Measurements from ENCODE around the gene RFC2.

RFC2 gene

DNA sequence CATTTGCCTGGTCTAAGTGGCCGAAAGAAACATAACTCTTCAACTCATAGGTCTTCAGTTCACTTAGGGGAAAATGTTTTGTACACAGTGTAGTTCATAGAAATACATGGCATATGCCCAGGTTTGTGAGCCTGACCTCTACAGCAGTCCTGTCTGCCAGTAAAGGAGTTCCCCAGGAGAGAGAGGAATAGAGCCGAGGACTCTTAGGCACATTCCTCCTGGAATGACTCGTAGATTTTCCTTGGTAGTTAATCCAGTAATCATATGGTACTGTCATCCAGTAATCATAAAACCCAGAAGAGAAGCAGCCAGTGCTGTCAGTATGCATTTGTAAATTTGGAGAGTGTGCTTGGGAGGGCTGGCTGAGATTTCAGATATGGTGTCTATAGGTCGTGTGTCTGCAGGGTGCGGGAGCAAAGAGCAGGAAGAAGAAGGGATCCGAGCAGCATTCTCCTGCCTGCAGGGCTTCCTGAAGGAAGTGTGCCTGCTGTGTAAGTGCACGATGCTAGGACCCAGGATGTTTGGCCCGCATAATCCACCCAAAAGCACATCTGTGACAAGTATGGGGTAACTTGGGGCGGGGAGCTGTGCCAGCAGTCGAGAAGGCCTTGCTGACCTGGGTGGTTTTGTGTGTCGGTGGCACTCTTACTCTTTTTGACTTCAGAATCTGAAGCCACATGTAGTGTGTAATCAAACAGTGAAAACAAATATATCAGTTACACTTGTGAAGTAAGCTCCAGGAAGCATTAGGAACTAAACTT, 66.1 kb downstream of the RFC2 start:
- DNase-seq (ENCODE audit: insufficient read length, low spot score) (no peak), FAIRE-seq (no peak)
- no peak for TF ChIP-seq POLR2A (IDR thresholded peaks at IDR 0.05; ENCODE audit: low read depth, low read length)

DNA sequence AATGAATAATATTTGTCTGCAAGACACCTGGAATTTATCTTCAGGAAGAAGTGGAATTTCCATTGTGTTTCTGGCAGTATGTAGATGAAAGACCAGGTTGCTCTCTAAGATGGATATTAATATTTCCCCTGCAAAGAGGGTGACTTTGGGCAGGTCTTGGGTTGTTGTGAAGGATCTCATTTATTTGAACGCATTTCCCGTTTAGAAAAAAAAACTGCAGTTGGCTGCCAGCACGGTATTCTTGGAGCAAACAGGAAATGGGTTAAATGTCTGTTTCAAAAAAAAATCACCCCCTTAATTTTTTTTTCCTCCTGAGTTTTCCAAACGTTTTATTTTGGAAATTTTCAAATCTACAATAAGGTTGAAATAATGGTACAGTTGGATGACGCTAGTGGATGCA, 68.6 kb downstream of the RFC2 start:
- no peak for DNase-seq (ENCODE audit: insufficient read length, low spot score)
- no peak for FAIRE-seq
- TF ChIP-seq POLR2A (IDR thresholded peaks at IDR 0.05; ENCODE audit: low read depth, low read length): no peak

DNA sequence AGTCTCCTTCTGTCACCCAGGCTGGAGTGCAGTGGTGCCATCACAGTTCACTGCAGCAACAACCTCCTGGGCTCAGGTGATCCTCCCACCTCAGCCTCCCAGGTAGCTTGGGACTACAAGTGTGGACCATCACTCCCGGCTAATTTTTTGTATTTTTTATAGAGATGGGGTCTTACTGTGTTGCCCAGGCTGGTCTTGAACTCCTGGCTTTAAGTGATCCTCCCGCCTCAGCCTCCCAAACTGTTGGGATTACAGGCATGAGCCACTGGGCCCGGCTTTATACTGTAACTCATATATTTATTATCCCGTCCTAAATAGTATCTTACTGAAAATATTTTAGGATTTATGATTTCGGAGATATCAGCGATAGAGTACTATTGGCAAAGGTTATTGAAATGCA, 69.2 kb downstream of the RFC2 start:
- FAIRE-seq: no peak
- no peak for DNase-seq (ENCODE audit: insufficient read length, low spot score)
- no peak for TF ChIP-seq POLR2A (IDR thresholded peaks at IDR 0.05; ENCODE audit: low read depth, low read length)

DNA sequence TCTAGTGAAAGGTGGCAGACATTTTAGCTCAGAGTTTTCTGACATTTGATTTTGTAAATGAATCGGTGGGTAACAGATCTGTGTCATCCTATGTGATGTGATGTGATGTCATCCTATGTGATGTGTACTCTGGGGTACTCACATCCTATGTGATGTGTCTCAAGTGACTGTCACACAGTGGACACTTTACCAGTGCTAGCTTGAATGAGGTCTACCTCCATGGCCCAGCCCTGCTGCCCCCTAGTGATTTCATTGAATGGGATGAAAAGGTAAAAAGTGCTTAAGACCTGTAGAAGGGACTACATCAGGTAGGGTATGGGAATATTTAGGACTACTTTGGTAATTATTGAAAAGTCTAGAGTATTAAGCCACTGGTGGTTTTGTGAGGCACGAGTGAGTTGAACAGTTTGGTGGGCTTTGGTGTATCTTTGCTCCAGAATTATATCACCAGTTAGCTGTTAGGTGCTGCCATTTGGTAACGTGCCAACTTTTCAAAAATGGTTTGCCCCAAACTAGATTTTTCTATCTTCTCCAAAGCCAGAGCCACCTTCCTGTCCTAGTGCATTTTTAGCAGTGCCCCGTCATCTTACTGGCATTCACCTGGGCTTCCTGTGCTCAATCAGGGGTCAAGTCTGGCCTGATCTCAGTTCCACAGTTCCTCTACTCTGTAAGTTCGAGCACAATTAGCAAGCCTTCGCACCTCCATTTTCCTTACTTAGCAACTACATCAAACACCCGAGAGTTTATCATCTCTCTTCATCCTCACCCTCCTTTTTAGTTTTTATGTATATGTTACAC, 70.3 kb downstream of the RFC2 start:
- no peak for FAIRE-seq
- no peak for TF ChIP-seq POLR2A (IDR thresholded peaks at IDR 0.05; ENCODE audit: low read depth, low read length)
- no peak for DNase-seq (ENCODE audit: insufficient read length, low spot score)

DNA sequence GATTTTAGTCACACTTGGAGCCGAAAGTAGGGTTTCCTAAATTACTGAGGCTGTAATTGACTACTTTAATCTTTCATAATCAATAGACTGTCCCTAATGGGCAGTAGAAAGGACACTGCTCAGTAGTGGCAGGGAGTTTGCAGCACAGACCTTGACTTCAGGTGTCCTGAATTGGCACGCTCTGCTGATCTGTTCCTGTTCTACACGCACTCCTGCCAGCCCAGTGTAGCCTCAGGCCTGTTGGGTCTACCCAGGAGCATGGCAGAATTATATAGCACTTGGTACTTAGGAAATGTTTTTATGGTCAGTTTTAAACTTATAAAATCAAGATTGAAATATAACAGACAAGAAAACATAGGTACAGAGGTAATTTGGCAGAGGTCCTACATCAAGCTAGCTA, 71.1 kb downstream of the RFC2 start:
- FAIRE-seq: no peak
- TF ChIP-seq POLR2A (IDR thresholded peaks at IDR 0.05; ENCODE audit: low read depth, low read length): no peak
- no peak for DNase-seq (ENCODE audit: insufficient read length, low spot score)

DNA sequence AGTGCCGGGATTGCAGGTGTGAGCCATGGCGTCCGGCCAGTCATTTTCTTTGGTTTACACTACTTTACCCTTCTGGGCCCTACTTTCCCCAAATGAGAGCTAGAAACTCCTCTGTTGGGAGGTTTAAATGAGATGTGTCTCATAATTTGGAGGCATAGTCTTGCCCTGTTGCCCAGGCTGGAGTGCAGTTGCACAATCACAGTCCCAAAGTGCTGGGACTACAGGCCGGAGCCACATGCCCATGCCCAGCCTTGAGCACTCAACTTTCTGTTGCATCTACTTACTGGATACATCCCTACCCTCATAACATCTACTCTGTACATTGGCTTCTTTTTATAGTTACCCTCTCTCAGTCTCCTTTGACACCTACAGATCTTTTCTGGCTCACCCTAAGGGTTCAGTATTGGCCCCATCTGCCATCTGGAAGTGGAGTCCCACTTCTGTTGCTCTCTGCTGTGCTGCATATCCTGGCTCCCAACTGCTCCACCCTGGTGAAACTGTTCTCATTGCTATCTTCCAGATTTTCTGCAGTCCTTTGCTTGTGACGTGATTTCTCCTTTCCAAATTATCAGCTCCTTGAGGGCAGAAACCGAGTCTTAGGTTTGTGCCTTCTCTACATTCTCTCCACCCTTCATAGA, 71.6 kb downstream of the RFC2 start:
- FAIRE-seq (no peak), DNase-seq (ENCODE audit: insufficient read length, low spot score) (no peak)
- TF ChIP-seq POLR2A (IDR thresholded peaks at IDR 0.05; ENCODE audit: low read depth, low read length): no peak

DNA sequence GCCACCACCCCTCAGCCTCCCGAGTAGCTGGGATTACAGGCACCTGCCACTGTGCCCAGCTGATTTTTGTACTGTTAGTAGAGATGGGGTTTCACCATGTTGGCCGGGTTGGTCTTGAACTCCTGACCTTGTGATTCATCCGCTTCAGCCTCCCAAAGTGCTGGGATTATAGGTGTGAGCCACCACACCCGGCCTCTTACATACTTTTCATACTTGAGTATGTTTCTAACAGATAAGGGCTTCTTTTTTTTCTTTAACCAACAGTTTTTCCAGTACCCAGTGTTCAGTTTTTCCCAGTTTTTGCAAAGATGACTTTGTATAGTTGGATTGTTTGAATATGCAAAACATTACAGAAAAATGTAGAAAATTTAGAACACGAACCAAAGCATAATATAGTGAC, 72.4 kb downstream of the RFC2 start:
- no peak for DNase-seq (ENCODE audit: insufficient read length, low spot score)
- FAIRE-seq: no peak
- no peak for TF ChIP-seq POLR2A (IDR thresholded peaks at IDR 0.05; ENCODE audit: low read depth, low read length)
